ENCODE data around the gene MSRB2. TPM values are rescaled to one million over a fixed set of nuclear protein-coding genes. Genes with fewer than 3 reads are reported as not detected.
A peak's percentile ranks its signal among the peaks of the same experiment; 100 is the strongest.
"Not testable (repeated sequence)": the region's sequence is repeated elsewhere in the genome, so short reads cannot be mapped to it uniquely, and the experiment has no call there.

MSRB2 gene
- total RNA-seq, 1 donor from 2014 or later, result 31.3 TPM

- Mint-ChIP-seq H3K27me3 (ENCODE audit: unreplicated experiment) (no peaks in the 10 kb centered on the region), H3K4me1 (ENCODE audit: low read depth, unreplicated experiment) (no peaks in the 10 kb centered on the region), H3K9me3 (ENCODE audit: unreplicated experiment) (no peaks in the 10 kb centered on the region), H3K27ac (ENCODE audit: unreplicated experiment) (no peak overlapping the region), H3K4me3 (ENCODE audit: unreplicated experiment) (no peak overlapping the region), H3K36me3 (ENCODE audit: unreplicated experiment) (no peaks in the 10 kb centered on the region)
- DNase-seq, result no peak
- no peak for TF ChIP-seq CTCF (IDR thresholded peaks at IDR 0.05; ENCODE audit: partially characterized antibody, unreplicated experiment)
Measured at GRCh38 chr10:23070913-23071218, 24.5 kb upstream of the MSRB2 start.

- H3K36me3 Mint-ChIP-seq (ENCODE audit: unreplicated experiment); H3K4me3 Mint-ChIP-seq (ENCODE audit: unreplicated experiment); H3K9me3 Mint-ChIP-seq (ENCODE audit: unreplicated experiment); H3K27ac Mint-ChIP-seq (ENCODE audit: unreplicated experiment); H3K4me1 Mint-ChIP-seq (ENCODE audit: low read depth, unreplicated experiment); H3K27me3 Mint-ChIP-seq (ENCODE audit: unreplicated experiment); DNase-seq: not testable (repeated sequence)
Measured at GRCh38 chr10:23072593-23072992, 22.8 kb upstream of the MSRB2 start.

- H3K27ac Mint-ChIP-seq (ENCODE audit: unreplicated experiment), result no peak overlapping the region
- H3K4me1 Mint-ChIP-seq (ENCODE audit: low read depth, unreplicated experiment), result no peaks in the 10 kb centered on the region
- no peak overlapping the region for H3K4me3 Mint-ChIP-seq (ENCODE audit: unreplicated experiment)
- no peak for DNase-seq
- no peaks in the 10 kb centered on the region for H3K27me3 Mint-ChIP-seq (ENCODE audit: unreplicated experiment)
- no peak for TF ChIP-seq CTCF (IDR thresholded peaks at IDR 0.05; ENCODE audit: partially characterized antibody, unreplicated experiment)
- H3K36me3 Mint-ChIP-seq (ENCODE audit: unreplicated experiment), result no peaks in the 10 kb centered on the region
- H3K9me3 Mint-ChIP-seq (ENCODE audit: unreplicated experiment), result no peaks in the 10 kb centered on the region
Measured at GRCh38 chr10:23073527-23073926, 21.9 kb upstream of the MSRB2 start.

GRCh38 chr10:23075672-23076071, 19.7 kb upstream of the MSRB2 start:
- H3K4me1 Mint-ChIP-seq (ENCODE audit: low read depth, unreplicated experiment), result peaks cover 10% of the 10 kb centered on the region
- H3K9me3 Mint-ChIP-seq (ENCODE audit: unreplicated experiment), result peaks cover 2% of the 10 kb centered on the region
- TF ChIP-seq CTCF (IDR thresholded peaks at IDR 0.05; ENCODE audit: partially characterized antibody, unreplicated experiment), result no peak
- H3K4me3 Mint-ChIP-seq (ENCODE audit: unreplicated experiment), result no peak overlapping the region
- no peak overlapping the region for H3K27ac Mint-ChIP-seq (ENCODE audit: unreplicated experiment)
- H3K27me3 Mint-ChIP-seq (ENCODE audit: unreplicated experiment), result no peaks in the 10 kb centered on the region
- H3K36me3 Mint-ChIP-seq (ENCODE audit: unreplicated experiment), result no peaks in the 10 kb centered on the region
- no peak for DNase-seq

- DNase-seq, result no peak
- H3K27ac Mint-ChIP-seq (ENCODE audit: unreplicated experiment), result no peak overlapping the region
- no peaks in the 10 kb centered on the region for H3K27me3 Mint-ChIP-seq (ENCODE audit: unreplicated experiment)
- H3K4me3 Mint-ChIP-seq (ENCODE audit: unreplicated experiment), result no peak overlapping the region
- H3K36me3 Mint-ChIP-seq (ENCODE audit: unreplicated experiment), result no peaks in the 10 kb centered on the region
- peaks cover 2% of the 10 kb centered on the region for H3K9me3 Mint-ChIP-seq (ENCODE audit: unreplicated experiment)
- peaks cover 10% of the 10 kb centered on the region for H3K4me1 Mint-ChIP-seq (ENCODE audit: low read depth, unreplicated experiment)
- no peak for TF ChIP-seq CTCF (IDR thresholded peaks at IDR 0.05; ENCODE audit: partially characterized antibody, unreplicated experiment)
Measured at GRCh38 chr10:23078114-23078513, 17.3 kb upstream of the MSRB2 start.

- H3K27me3 Mint-ChIP-seq (ENCODE audit: unreplicated experiment), result no peaks in the 10 kb centered on the region
- peak overlapping the region; percentile 51 for H3K4me3 Mint-ChIP-seq (ENCODE audit: unreplicated experiment)
- H3K27ac Mint-ChIP-seq (ENCODE audit: unreplicated experiment), result no peak overlapping the region
- H3K4me1 Mint-ChIP-seq (ENCODE audit: low read depth, unreplicated experiment), result peaks cover 10% of the 10 kb centered on the region
- peak; percentile 37 for DNase-seq
- H3K36me3 Mint-ChIP-seq (ENCODE audit: unreplicated experiment), result no peaks in the 10 kb centered on the region
- H3K9me3 Mint-ChIP-seq (ENCODE audit: unreplicated experiment), result peaks cover 2% of the 10 kb centered on the region
- TF ChIP-seq CTCF (IDR thresholded peaks at IDR 0.05; ENCODE audit: partially characterized antibody, unreplicated experiment), result no peak
Measured at GRCh38 chr10:23079700-23080099, 15.7 kb upstream of the MSRB2 start.

Measured in glutamatergic neuron (in vitro differentiated cells).